ENCODE data around the gene MUC6.

MUC6 gene

DNA sequence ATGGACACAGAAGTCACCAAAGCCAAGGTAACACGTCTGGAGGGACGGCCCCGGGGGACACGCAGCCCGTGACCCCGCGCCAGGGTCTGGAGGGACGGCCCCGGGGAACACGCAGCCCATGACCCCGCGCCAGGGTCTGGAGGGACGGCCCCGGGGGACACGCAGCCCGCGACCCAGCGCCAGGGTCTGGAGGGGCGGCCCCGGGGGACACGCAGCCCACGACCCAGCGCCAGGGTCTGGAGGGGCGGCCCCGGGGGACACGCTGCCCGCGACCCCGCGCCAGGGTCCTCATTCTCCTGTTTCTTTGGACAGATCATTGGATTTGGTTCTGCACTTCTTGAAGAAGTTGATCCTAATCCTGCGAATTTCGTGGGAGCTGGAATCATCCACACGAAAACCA is 27.1 kb downstream of the MUC6 start:
- DNase-seq (ENCODE audit: low read depth) = no peak

GRCh38 chr11:1008803-1009145 is 27.7 kb downstream of the MUC6 start:
- no peak for DNase-seq (ENCODE audit: low read depth)

DNA sequence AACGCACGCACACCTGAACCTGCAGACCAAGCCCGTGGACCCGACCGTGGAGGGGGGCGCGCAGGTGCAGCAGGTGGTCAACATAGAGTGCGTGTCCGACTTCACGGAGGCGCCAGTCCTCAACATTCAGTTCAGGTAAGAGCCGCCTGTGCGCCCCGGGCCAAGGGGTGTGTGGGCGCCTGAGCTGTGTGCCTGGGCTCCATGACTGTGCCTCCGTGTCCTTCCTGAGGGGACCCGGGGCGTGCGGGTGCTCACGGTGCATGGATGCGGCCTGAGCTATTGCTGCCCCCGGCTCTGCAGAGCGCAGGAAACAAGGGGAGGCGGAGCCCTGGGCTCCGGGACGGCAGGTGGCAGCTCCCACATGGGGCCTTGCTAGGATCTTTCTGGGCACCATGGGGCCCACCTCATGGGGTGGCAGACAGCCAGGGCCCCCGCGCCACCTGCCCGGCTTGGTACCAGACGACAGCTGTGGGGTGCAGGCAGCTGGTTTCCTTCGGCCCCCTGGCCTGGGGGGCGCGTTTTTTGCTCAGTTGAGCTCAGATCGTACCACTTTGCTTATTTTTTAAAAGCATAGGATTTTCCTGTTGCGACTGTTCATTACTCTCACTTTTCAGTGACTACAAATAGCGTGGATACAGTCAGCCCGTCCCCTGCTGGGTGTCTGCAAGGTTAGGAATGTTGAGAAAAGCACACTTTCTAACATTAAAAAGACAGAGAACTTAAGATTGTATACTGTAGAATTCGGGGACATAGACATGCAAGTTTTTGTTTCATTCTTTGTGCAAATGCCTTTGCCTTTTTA is 28.3 kb downstream of the MUC6 start:
- no peak for DNase-seq (ENCODE audit: low read depth)

GRCh38 chr11:1007279-1007678 is 29.2 kb downstream of the MUC6 start:
- DNase-seq (ENCODE audit: low read depth) = no peak

- no peak for DNase-seq (ENCODE audit: low read depth)
These were observed 29.8 kb downstream of the MUC6 start for GRCh38 chr11:1006762-1007161.

DNA sequence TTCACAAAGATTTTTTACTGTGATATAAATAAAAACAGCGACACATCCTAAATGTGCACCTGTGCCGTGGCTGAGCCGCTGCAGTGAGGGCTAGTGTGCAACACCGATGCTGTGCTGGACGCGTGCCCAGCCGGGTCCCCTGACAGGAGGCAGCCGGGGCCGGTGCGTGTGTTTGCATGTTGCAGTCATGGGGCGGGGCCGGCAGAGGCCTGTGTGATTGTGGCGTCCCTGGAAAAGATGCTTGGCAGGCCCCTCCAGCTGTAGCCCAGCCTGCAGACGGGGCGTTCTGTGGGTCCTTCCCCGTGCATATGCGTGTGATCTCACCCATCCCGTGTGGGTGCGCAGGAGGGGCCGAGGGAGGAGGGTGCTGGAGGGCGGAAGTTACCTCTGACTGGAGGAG is 30.6 kb downstream of the MUC6 start:
- no peak for DNase-seq (ENCODE audit: low read depth)

DNA sequence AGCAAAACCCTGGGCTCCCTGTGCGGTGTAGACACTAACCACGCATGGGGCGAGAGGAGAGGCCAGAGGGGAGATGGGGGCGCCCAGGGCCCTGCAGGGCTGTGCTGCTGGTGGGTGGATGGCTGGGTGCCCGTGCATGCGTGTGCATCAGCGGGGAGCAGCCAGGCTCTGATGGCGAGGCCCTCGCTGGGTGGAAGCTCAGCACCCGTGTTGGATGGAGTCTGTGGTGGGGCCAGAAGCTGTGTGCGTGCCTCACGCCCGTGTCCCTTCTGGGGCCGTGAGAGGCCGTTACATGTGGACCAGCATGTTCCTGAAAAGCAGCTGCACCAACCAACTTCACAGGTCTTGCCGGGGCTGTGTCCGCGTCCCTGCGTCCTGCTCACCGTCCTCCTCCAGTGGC is 33.4 kb downstream of the MUC6 start:
- no peak for DNase-seq (ENCODE audit: low read depth)

GRCh38 chr11:1002406-1002984 is 34.0 kb downstream of the MUC6 start:
- no peak for DNase-seq (ENCODE audit: low read depth)

- no peak for DNase-seq (ENCODE audit: low read depth)
These were observed 34.7 kb downstream of the MUC6 start for GRCh38 chr11:1001617-1002405.

- no peak for DNase-seq (ENCODE audit: low read depth)
These were observed 35.9 kb downstream of the MUC6 start for GRCh38 chr11:1000357-1001278.

DNA sequence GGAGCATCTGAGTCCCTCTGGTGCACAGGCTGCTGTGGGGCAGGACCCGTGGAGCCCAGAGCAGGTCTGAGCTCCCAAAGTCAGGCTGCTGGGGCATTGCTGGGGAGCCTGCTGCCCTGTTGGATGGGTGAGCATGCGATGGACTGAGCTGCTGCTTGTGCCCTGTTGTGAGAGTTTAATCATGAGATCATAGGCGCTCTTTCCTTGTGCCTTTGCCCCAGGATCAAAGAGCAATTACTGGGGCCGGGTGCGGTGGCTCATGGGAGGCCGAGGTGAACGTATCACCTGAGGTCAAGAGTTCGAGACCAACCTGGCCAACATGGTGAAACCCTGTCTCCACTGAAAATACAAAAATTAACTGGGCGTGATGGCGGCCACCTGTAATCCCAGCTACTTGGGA is 37.5 kb downstream of the MUC6 start:
- no peak for DNase-seq (ENCODE audit: low read depth)

- no peak for DNase-seq (ENCODE audit: low read depth)
These were observed 38.6 kb downstream of the MUC6 start for GRCh38 chr11:997907-998306.

DNA sequence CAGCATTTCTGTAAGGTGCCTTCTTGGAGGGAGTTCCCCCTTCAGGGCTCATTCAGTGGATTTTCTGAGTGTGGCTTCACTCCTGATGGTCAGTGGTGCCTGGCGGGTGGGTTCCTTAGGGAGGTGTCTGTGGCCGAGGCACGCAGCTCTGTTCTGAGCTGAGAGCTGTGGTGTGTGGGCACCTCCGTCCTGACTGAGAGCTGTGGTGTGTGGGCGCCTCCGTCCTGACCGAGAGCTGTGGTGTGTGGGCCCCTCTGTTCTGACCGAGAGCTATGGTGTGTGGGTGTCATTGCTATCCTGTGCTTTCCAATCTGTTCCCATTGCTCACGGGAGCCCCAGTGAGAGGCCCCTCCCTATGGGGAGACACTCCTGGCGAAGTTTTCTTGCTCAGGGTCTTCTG is 39.8 kb downstream of the MUC6 start:
- DNase-seq (ENCODE audit: low read depth) = no peak

GRCh38 chr11:995752-996420 is 40.6 kb downstream of the MUC6 start:
- DNase-seq (ENCODE audit: low read depth) = no peak

DNA sequence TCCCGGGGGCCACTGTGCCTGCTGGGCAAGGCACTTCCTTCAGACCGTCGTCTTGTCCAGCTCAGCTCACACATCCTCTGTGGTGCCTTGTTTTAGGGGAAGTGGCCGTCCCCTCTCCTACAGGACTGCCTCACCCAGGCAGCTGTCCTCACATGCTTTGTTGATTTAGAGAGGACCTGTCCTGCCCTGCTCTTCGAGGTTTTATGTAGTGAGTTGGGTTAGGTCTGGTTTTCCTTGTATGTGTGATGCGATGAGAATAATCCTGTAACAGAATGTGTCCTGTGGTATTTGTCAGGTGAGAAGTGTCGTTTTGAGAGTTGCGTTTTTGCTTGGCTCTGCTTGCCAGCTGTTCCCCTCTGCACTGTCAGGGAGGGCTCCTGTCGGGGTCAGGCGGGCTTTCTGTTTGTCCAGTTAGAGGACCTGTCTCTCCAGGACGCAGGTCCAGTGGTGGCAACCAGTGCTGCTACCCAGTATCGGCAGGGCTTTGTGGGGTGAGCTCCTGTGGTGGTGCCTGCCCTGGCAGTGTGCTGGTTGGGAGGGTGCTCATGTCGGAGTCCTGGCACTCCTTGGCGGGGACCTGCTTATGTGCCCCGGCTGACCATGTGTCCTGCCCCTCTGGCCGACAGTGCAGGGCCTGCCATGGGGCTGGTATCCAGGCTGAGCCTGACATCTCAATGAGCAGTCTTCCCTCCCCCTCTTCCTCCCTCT is 41.3 kb downstream of the MUC6 start:
- no peak for DNase-seq (ENCODE audit: low read depth)

DNA sequence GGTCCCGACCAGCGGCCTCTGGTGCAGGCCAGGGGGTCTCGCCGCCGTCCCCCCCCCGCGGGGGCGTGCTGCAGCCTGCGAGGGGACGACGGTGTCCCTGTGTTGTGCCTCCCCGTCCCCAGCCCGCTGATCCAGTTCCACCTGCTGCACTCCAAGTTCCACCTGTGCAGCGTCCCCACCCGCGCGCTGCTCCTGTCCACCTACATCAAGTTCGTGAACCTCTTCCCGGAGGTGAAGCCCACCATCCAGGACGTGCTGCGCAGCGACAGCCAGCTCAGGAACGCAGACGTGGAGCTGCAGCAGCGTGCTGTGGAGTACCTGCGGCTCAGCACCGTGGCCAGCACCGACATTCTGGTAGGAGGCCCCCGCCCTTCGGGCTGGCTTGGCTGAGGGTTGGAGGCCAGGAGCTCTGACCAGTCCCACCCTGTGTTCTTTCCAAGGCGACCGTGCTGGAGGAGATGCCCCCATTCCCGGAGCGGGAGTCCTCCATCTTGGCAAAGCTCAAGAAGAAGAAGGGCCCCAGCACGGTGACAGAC is 42.8 kb downstream of the MUC6 start:
- no peak for DNase-seq (ENCODE audit: low read depth)

GRCh38 chr11:992577-992976 is 43.9 kb downstream of the MUC6 start:
- DNase-seq (ENCODE audit: low read depth) = no peak

GRCh38 chr11:991711-992307 is 44.7 kb downstream of the MUC6 start:
- no peak for DNase-seq (ENCODE audit: low read depth)

GRCh38 chr11:991034-991433 is 45.5 kb downstream of the MUC6 start:
- no peak for DNase-seq (ENCODE audit: low read depth)

DNA sequence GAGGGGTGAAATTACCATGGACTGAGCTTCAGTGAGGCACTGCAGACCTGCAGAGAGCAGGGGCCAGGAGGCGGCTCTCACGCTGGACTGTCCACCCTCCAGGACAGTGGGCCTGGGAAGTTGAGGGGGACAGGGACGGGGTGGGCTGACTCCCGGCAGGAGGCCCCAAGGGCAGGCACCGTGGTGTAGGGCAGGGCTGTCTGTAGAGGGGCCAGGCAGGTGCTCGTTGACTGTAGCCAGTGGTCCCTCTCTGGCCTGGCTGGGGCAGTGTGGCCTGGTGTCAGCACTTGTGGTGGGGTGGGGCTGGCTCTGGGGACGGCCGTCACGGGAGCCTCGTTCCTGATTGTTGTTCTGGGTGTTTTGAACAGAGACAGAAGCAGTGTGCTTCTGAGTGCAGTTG is 46.4 kb downstream of the MUC6 start:
- DNase-seq (ENCODE audit: low read depth) = no peak

Measured in stimulated activated CD8-positive, alpha-beta memory T cell treated with anti-CD3 and anti-CD28 coated beads, Interleukin-7, amount 100 ng/mL, for 24 hours (primary cell).